ENCODE results near the gene DIPK1B. TPM values are rescaled to one million over a fixed set of nuclear protein-coding genes. Genes with fewer than 3 reads are reported as not detected.
A peak's percentile ranks its signal among the peaks of the same experiment; 100 is the strongest.
"Not testable (repeated sequence)": the region's sequence is repeated elsewhere in the genome, so short reads cannot be mapped to it uniquely, and the experiment has no call there.

The DIPK1B gene
- total RNA-seq, 1 donor, result 0.45 TPM

- TF ChIP-seq, protein P1, sequence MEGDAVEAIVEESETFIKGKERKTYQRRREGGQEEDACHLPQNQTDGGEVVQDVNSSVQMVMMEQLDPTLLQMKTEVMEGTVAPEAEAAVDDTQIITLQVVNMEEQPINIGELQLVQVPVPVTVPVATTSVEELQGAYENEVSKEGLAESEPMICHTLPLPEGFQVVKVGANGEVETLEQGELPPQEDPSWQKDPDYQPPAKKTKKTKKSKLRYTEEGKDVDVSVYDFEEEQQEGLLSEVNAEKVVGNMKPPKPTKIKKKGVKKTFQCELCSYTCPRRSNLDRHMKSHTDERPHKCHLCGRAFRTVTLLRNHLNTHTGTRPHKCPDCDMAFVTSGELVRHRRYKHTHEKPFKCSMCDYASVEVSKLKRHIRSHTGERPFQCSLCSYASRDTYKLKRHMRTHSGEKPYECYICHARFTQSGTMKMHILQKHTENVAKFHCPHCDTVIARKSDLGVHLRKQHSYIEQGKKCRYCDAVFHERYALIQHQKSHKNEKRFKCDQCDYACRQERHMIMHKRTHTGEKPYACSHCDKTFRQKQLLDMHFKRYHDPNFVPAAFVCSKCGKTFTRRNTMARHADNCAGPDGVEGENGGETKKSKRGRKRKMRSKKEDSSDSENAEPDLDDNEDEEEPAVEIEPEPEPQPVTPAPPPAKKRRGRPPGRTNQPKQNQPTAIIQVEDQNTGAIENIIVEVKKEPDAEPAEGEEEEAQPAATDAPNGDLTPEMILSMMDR (IDR thresholded peaks at IDR 0.05; ENCODE audit: insufficient read depth, low read length), result no peak
- no peak for DNase-seq (ENCODE audit: low read depth)
- no peak overlapping the region for H3K4me3 ChIP-seq (ENCODE audit: low read depth, low read length)
These were observed 49.9 kb downstream of the DIPK1B start for GRCh38 chr9:136762221-136762691.

- TF ChIP-seq, protein P1 (IDR thresholded peaks at IDR 0.05; ENCODE audit: insufficient read depth, low read length), result no peak
- DNase-seq (ENCODE audit: low read depth), result no peak
- H3K4me3 ChIP-seq (ENCODE audit: low read depth, low read length), result no peak overlapping the region
These were observed 50.7 kb downstream of the DIPK1B start for GRCh38 chr9:136762915-136763648.

- TF ChIP-seq, protein P1 (IDR thresholded peaks at IDR 0.05; ENCODE audit: insufficient read depth, low read length), result no peak
- no peak for DNase-seq (ENCODE audit: low read depth)
- H3K4me3 ChIP-seq (ENCODE audit: low read depth, low read length), result no peak overlapping the region
These were observed 51.3 kb downstream of the DIPK1B start for GRCh38 chr9:136763649-136764035.

DNA sequence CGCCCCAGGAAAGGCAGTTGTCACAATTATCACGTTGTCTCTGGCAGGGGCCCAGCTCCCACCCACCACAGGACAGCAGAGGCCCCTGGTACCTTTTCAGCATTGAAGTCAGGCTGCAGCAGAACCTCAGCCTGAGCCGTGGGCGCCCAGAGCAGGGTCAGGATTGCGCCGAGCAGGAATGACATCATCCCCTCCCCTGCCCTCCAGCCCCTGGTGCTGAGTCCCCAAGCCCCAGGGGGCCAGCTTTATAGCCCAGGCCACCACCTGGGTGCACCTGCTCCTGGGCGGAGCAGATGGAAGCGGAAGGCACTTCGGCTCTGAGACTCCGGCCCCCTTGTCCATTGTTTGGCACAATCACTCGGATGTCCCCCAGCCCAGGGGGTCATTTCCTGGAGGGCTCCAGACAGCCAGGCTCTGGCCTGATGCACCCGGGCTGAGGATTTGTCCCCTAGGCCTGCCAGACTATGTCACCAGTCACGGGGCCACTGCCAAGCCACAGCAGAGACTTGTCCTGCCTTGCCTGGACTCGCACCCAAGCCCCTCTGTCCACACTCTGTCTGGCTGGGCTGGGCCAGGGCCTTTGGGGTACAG, 52.0 kb downstream of the DIPK1B start, which contains the start of gene LCN15:
Gene LCN15, minus strand, starts transcription at position 218 of the 591 bp plus-strand sequence. Its CDS starts 30 bp downstream, at position 188.
- H3K4me3 ChIP-seq (ENCODE audit: low read depth, low read length), result no peak within 1 kb of the TSS
- TF ChIP-seq, protein P1 (IDR thresholded peaks at IDR 0.05; ENCODE audit: insufficient read depth, low read length), result no peak
- no peak for DNase-seq (ENCODE audit: low read depth)

GRCh38 chr9:136765041-136765440, 52.7 kb downstream of the DIPK1B start:
- no peak overlapping the region for H3K4me3 ChIP-seq (ENCODE audit: low read depth, low read length)
- TF ChIP-seq, protein P1 (IDR thresholded peaks at IDR 0.05; ENCODE audit: insufficient read depth, low read length), result no peak
- DNase-seq (ENCODE audit: low read depth), result no peak

DNA sequence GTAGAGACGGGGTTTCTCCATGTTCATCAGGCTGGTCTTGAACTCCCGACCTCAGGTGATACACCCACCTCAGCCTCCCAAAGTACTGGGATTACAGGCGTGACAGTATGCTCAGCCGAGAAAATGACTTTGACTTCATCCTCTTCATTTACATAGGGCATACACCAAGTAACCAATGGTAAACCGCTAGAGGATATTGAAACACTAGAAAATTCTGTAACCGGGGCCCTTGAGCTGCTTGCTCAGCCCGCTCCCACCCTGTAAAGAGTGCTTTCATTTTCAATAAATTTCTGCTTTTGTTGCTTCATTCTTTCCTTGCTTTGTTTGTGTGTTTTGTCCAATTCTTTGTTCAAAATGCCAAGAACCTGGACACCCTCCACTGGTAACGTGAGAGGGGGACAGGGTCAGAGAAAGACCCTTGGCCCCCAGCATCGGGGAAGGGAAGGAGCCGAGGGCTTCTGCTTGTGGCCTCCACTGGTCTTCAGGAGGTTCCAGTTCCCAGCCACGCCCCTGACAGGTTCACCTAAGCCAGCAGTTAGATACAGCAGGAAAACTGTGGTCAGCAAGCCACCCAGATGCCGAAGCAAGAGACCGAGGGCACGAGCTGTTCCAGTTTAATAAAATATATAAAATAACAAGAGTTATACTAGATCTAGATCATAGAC, 53.5 kb downstream of the DIPK1B start:
- H3K4me3 ChIP-seq (ENCODE audit: low read depth, low read length); DNase-seq (ENCODE audit: low read depth): not testable (repeated sequence)

DNA sequence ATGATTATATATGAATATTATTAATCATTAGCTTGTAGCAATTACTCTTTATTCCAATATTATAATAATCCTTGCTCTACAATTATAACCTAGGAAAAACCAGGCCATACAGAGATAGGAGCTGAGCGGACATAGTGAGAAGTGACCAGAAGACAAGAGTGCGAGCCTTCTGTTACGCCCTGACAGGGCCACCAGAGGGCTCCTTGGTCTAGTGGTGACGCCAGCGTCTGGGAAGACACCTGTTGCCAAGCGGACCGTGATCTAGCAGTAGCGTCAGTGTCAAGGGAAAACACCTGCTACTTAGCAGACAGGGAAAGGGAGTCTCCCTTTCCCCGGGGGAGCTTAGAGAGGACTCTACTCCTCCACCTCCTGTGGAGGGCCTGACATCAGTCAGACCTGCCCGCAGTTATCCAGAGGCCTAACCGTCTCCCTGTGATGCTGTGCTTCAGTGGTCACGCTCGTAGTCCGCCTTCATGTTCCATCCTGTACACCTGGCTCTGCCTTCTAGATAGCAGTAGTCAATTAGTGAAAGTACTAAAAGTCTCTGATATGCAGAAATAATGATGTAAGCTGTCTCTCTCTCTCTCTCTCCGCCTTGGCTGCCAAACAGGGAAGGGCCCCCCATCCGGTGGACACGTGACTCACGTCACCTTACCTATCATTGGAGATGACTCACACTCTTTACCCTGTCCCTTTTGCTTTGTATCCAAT, 54.2 kb downstream of the DIPK1B start:
- peak; percentile 32 for DNase-seq (ENCODE audit: low read depth)

More for the DNA sequence above, 54.2 kb downstream of the DIPK1B start:
- not testable (repeated sequence) for H3K4me3 ChIP-seq (ENCODE audit: low read depth, low read length)

Data from fibroblast of the aortic adventitia (primary cell).